NT2/D1 (cell line): ENCODE data around the gene TTLL11.
A peak's percentile ranks its signal among the peaks of the same experiment; 100 is the strongest.
"Not testable (repeated sequence)": the region's sequence is repeated elsewhere in the genome, so short reads cannot be mapped to it uniquely, and the experiment has no call there.

Experiments used
- DNase-seq: peaks from one replicate; pipeline ENCODE4 v3.0.0-alpha.2; 2011; ENCODE audit warnings: low read depth, low spot score
- H3K27me3 ChIP-seq: 2 replicates; pipeline ENCODE4 v1.6.0; 2011; ENCODE audit warnings: mild to moderate bottlenecking; ENCODE audit not compliant: insufficient read length, insufficient read depth
- H3K36me3 ChIP-seq: 2 replicates; pipeline ENCODE4 v1.6.1; 2011; ENCODE audit warnings: mild to moderate bottlenecking, low read length, mixed read lengths; ENCODE audit not compliant: insufficient read depth, insufficient read length
- H3K4me1 ChIP-seq: 2 replicates; pipeline ENCODE4 v1.5.1; 2011; ENCODE audit not compliant: insufficient read depth, insufficient read length
- H3K4me3 ChIP-seq: 2 replicates; pipeline ENCODE4 v1.5.1; 2011; ENCODE audit warnings: low read depth; ENCODE audit not compliant: insufficient read length
- H3K9ac ChIP-seq: 2 replicates; pipeline ENCODE4 v1.6.0; 2011; ENCODE audit warnings: low read depth; ENCODE audit not compliant: insufficient read length
- H3K9me3 ChIP-seq: 2 replicates; pipeline ENCODE4 v1.5.1; 2011; ENCODE audit warnings: mild to moderate bottlenecking, low read length; ENCODE audit not compliant: insufficient read depth
- SUZ12 ChIP-seq: IDR thresholded peaks from 2 replicates; pipeline ENCODE4 v1.6.1; 2011; ENCODE audit not compliant: insufficient read length, insufficient read depth; ENCODE audit errors: extremely low read depth
- YY1 ChIP-seq: IDR thresholded peaks from 2 replicates; pipeline ENCODE4 v1.6.1; 2011; ENCODE audit not compliant: insufficient read length, insufficient read depth
- ZNF274 ChIP-seq: IDR thresholded peaks from 2 replicates; pipeline ENCODE4 v1.6.1; 2011; ENCODE audit warnings: mild to moderate bottlenecking, low read depth, low read length

The TTLL11 gene

DNA sequence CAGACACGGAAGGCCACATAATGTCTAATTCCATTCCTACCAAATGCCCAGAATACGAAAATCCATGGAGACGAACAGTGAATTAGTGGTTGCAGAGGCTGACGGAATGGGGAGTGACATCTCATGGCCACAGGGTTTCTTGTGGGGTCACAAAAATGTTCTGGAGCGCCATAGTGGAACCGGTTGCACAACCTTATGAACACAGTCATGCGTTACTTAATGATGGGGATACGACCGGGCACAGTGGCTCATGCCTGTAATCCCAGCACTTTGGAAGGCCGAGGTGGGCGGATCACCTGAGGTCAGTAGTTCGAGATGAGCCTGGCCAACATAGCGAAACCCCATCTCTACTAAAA, 26.0 kb upstream of the TTLL11 start:
- DNase-seq: no peak
- H3K4me1 ChIP-seq: peaks cover 30% of the 10 kb centered on the region
- TF ChIP-seq SUZ12 (no peak), ZNF274 (no peak), YY1 (no peak)

DNA sequence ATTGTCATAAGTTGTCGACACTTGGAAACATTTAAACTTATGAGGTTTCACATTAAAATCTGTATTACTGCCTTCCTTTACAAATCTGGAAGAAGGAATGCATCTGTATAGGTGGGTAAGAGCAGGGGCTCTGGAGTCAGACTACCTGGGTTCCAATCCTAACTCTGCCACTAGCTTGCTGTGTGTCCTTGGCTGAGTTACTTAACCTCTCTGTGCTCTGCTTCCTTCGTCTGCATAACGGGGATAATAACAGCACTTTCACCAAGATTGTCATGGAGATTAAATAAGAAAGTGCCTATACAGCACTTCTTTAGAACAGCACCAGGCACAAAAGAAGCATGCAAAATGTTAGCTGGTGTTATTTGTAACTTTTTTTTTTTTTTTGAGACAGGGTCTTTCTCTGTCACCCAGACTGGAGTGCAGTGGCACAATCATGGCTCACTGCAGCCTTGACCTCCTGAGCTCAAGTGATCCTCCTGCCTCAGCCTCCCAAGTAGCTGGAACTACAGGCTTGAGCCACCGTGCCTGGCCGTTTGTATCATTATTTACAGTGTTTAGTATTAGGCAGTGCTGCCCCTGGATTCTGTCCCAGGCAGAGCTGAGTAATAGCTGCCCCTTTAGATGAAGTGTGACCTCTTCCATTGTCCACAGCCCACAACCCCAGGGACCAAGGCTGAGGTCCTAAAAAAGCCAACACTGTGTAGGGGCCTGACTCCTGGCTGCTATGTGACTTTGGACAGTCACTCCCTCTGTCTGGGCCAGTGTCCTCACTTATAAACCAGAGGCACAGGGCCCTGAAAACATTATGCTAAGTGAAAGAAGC, 25.4 kb upstream of the TTLL11 start:
- no peaks in the 10 kb centered on the region for H3K36me3 ChIP-seq
- no peak overlapping the region for H3K4me3 ChIP-seq
- no peaks in the 10 kb centered on the region for H3K9me3 ChIP-seq
- TF ChIP-seq SUZ12: no peak
- no peak for TF ChIP-seq YY1
- TF ChIP-seq ZNF274: no peak
- H3K27me3 ChIP-seq: no peaks in the 10 kb centered on the region
- H3K4me1 ChIP-seq: peaks cover 32% of the 10 kb centered on the region
- no peak overlapping the region for H3K9ac ChIP-seq
- DNase-seq: no peak

More for the DNA sequence above, 26.0 kb upstream of the TTLL11 start:
- Histone ChIP-seq H3K27me3 (no peaks in the 10 kb centered on the region), H3K36me3 (no peaks in the 10 kb centered on the region), H3K4me3 (no peak overlapping the region), H3K9me3 (no peaks in the 10 kb centered on the region), H3K9ac (no peak overlapping the region)

DNA sequence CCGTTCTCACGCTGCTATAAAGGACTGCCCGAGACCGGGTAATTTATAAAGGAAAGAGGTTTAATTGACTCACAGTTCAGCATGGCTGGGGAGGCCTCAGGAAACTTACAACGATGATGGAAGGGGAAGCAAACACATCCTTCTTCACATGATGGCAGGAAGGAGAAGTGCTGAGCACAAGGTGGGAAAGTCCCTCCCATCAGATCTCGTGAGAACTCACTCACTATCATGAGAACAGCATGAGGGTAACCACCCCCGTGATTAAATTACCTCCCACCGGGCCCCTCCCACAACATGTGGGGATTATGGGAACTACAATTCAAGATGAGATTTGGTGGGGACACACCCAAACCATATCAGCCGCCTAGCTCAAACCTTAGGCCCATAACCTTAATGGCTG, 24.1 kb upstream of the TTLL11 start:
- not testable (repeated sequence) for DNase-seq, H3K9ac ChIP-seq, H3K9me3 ChIP-seq, H3K4me3 ChIP-seq, H3K36me3 ChIP-seq, H3K27me3 ChIP-seq
- H3K4me1 ChIP-seq: peaks cover 27% of the 10 kb centered on the region

DNA sequence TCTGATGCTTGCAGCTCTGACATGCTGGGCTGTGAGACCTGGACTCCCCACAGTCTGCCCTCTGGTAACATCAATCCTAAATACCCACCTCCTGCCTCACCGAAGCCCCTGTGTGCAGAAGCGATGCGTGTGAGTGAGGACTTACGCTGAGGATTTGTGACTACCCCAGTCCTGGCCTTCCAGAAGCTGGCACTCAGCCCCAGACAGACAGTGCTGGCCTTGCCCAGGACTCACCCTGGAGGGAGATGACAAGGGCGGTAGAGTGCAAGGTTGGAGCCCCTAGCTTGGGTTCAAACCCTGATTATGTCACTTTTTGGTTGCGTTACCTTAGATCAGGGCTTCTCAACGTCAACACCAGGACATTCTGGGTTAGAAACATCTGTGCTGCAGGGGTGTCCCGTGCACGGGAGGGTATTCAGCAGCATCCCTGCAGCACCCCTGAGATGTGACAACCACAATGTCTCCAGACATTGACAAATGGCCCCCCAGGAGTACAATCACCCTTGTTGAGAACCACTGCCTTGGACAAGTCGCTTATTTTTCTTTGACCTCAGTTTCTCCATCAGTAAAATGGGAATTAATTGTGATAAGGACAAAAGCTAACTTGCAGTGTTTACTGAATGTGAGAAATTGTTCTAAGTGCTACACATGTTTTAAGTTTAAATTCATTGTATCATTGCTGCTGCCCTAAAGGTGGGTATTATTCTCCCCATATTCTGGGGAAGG, 23.5 kb upstream of the TTLL11 start:
- no peaks in the 10 kb centered on the region for H3K36me3 ChIP-seq
- no peaks in the 10 kb centered on the region for H3K9me3 ChIP-seq
- no peak for DNase-seq
- no peak overlapping the region for H3K4me3 ChIP-seq
- peaks cover 25% of the 10 kb centered on the region for H3K4me1 ChIP-seq
- H3K27me3 ChIP-seq: no peaks in the 10 kb centered on the region
- H3K9ac ChIP-seq: peak overlapping the region; percentile 7
- no peak for TF ChIP-seq SUZ12
- TF ChIP-seq YY1: no peak
- TF ChIP-seq ZNF274: no peak

DNA sequence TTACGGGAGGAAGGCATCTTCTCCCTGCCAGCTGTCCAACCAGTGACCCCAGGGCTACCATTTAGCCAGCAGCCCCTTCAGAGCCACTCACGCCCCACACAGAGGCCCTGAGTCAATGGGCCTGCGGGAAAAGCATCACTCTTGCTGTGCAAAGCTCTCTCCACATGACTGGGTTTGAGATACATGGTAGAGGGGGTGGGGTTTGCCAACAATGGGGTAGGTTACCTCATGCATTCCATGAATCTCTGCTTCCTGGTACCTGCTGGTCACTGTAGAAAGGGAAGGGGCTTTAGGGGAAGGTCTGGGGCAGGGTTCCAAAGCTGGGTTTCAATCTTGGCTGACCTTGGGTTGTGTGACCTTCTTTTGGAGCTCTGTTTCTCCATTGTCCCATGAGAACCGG, 22.9 kb upstream of the TTLL11 start:
- no peaks in the 10 kb centered on the region for H3K27me3 ChIP-seq
- H3K9ac ChIP-seq: peak overlapping the region; percentile 13
- no peak overlapping the region for H3K4me3 ChIP-seq
- TF ChIP-seq SUZ12 (no peak), ZNF274 (no peak), YY1 (no peak)
- no peaks in the 10 kb centered on the region for H3K36me3 ChIP-seq
- H3K4me1 ChIP-seq: peaks cover 25% of the 10 kb centered on the region
- no peaks in the 10 kb centered on the region for H3K9me3 ChIP-seq
- DNase-seq: peak; percentile 82

DNA sequence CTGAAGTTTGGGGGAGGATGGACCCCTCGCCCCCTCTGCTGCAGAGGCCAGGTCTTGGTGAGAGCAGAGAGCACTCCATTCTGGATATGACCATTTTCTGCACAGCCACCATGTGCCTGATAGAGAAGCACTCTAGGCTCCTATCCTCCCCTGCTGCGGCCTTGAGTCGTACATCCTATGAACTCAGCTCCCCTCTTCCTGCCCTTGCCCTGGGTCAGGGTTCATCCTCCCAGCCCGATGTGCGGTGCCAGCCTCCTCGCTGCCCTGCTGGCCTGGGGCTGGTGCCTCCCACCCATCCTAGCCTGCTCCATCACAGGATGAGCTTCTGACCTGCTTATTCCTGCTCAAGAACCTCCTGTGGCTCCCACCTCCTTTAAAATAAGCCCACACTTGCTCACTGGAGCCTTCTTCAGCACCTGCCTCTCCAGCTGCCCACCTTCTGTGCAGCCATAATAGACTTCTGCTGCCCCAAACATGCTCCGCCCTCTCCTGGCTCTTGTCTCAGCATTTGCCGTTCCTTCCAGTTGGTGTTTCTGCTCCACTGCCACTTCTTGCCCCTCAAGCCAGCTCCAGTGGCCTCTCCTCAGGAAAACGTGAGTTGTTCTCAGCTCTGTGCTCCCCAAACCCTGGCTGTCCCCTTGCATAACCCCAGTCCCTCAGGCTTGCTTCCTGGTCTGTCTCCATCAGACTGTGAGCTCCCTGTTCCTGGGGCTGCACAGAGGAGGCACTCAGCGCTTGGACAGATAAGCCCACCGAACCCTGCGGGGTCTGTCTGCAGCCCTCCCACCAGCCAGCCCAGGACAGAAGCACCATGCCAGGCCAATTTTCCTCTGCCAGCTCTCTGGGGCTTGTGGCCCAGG, 22.3 kb upstream of the TTLL11 start:
- Histone ChIP-seq H3K4me1 (peaks cover 25% of the 10 kb centered on the region), H3K4me3 (no peak overlapping the region), H3K9me3 (no peaks in the 10 kb centered on the region), H3K9ac (peak overlapping the region; percentile 13), H3K27me3 (no peaks in the 10 kb centered on the region), H3K36me3 (no peaks in the 10 kb centered on the region)
- no peak for TF ChIP-seq SUZ12
- TF ChIP-seq ZNF274: no peak
- no peak for TF ChIP-seq YY1
- DNase-seq: no peak

DNA sequence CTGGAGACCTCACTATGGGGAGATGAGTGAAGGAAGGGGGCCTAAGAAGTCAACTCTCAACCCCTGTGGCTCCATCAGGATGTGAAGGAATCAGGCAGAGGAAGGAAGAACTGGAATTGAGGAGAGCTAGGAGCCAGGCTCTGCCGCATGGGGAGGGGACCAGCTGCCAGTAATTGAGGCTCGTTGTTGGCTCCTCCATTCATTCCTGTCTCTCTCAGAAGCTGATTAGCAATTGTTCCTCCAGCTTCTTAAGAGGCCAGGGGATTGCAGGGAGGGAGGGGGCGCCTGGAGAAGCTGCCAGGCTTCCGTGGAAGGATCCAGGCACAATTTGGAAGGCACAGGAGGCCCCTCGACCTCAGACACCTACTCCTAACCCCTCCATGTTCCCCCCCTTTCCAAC, 20.5 kb upstream of the TTLL11 start:
- TF ChIP-seq SUZ12 (no peak), YY1 (no peak), ZNF274 (no peak)
- Histone ChIP-seq H3K4me1 (peaks cover 29% of the 10 kb centered on the region), H3K9me3 (no peaks in the 10 kb centered on the region), H3K9ac (no peak overlapping the region), H3K4me3 (no peak overlapping the region), H3K36me3 (no peaks in the 10 kb centered on the region), H3K27me3 (no peaks in the 10 kb centered on the region)
- no peak for DNase-seq
